NCI-H2081 (cell line): ENCODE results near the gene HTR2B.
"Not testable (repeated sequence)": the region's sequence is repeated elsewhere in the genome, so short reads cannot be mapped to it uniquely, and the experiment has no call there.

Experiments used
- DNase-seq, 2 experiments: peaks; one replicate each; lab custom pipeline; 2025; lab: John Stamatoyannopoulos, UW

HTR2B gene

GRCh38 chr2:231093933-231094332, 30.9 kb downstream of the HTR2B start:
- DNase-seq, result no peak

GRCh38 chr2:231088754-231089153, 36.1 kb downstream of the HTR2B start:
- DNase-seq, result no peak

DNA sequence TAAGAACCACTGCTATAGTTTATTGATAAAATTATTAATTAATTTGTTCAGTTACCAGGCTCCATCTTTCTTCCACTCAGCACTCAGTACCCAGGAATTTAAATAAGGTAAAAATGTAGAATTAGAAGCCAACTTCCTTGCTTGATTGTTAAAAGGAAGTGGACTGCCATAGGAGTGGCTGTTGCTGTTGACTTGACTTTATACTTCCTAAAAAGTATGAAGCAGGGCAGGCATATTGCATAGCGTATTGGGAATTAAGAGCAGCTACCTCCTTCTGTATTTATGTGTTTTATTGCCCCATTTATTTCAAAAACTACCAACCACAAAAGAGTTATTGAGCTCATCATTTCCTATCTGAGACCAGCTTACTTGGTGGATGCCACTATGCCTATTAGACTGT, 40.3 kb downstream of the HTR2B start:
- no peak for DNase-seq

GRCh38 chr2:231069379-231070054, 55.3 kb downstream of the HTR2B start:
- DNase-seq, result no peak

DNA sequence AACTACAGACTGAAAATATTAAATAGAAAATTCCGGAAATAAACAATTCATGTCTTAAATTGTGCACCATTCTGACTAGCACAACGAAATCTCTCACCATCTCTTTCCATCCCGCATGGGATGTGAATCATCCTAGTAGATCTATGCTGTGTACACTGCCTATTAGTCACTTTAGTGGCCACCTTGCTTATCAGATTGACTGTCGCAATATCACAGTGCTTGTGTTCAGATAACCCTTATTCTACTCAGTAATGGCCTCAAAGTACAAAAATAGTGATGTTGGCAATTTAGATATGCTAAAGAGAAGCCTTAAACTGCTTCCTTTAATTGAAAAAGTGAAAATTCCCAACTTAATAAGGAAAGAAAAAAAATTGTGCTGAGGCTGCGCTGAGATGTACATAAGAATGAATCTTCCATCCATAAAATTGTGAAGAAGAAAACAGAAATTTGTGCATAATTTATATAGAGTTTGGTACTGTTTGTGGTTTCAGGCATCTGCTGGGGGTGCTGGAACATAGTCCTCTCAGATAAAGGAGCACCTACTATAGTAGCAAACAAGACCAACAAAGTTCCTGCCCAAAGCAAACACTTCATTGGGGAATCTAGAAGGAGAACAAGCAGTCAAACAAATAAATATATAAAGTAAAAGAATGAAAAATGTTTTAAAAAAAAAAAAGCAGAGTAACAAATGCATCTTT, 56.2 kb downstream of the HTR2B start:
- DNase-seq, result no peak

DNA sequence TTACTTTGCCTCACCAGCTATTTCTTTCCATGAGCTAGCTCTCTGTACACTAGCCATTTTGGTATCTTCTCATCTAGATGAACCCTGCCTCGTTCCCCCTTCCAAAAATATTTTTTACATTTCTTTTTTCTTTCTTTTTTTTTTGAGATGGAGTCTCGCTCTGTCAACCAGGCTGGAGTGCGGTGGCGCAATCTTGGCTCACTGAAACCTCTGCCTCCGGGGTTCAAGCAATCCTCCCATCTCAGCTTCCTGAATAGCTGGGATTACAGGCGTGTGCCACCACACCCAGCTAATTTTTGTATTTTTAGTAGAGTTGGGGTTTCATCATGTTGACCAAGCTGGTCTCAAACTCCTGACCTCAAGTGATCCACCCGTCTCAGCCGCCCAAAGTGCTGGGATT, 57.3 kb downstream of the HTR2B start:
- DNase-seq, result not testable (repeated sequence)

DNA sequence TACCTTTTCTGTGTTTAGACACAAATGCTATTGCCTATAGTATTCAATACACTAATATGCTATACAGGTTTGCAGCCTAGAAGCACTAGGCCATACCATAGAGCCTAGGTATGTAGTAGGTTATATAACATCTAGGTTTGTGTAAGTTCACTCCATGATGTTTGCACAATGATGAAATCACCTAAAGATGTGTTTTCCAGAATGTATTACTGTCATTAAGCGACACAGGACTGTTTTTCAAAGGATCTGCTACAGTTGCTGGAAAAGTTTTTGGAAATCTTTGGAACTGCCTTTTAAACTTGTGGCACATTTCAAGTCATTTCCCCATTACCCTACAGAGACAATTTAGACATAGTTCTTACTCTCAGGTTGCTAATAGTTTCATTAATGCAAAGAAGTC, 58.9 kb downstream of the HTR2B start:
- no peak for DNase-seq

GRCh38 chr2:231063347-231063746, 61.5 kb downstream of the HTR2B start:
- no peak for DNase-seq

DNA sequence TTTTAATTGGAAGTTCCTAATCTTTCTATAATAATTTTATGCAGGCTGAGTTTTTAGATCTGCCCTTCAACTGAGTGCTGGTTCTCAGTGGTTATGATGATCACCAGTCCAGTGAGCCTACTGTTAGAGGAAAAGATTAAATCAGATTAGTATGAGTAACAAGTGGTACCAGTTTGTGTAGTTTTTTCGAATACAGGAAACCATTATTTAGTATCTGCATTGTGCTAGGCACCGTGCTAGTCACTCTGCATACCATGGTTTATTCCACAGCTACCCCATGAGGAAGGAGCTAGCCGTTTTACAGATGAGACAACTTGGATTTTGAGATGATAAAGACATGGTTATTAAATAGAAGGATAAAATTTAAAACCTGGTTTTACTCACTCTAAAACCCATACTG, 62.1 kb downstream of the HTR2B start:
- no peak for DNase-seq

DNA sequence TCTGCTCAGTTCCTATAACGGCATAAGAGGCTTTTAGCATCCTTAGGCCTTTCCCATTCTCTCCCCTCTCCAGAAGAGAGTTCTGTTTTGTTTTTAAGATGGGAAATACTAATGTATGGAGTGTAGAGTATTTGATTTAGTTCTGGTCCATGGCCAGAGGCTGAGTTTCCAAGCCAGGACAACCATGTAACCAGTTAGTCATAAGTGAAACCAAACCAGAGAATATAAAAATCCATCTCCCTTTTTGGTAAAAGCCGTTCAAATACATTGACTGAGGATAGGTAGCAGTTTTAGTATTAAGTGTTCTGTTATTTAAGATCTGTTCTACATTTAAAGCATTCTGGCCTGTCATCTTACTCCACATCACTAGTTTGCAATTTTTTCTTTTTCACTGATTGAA, 65.1 kb downstream of the HTR2B start:
- no peak for DNase-seq

DNA sequence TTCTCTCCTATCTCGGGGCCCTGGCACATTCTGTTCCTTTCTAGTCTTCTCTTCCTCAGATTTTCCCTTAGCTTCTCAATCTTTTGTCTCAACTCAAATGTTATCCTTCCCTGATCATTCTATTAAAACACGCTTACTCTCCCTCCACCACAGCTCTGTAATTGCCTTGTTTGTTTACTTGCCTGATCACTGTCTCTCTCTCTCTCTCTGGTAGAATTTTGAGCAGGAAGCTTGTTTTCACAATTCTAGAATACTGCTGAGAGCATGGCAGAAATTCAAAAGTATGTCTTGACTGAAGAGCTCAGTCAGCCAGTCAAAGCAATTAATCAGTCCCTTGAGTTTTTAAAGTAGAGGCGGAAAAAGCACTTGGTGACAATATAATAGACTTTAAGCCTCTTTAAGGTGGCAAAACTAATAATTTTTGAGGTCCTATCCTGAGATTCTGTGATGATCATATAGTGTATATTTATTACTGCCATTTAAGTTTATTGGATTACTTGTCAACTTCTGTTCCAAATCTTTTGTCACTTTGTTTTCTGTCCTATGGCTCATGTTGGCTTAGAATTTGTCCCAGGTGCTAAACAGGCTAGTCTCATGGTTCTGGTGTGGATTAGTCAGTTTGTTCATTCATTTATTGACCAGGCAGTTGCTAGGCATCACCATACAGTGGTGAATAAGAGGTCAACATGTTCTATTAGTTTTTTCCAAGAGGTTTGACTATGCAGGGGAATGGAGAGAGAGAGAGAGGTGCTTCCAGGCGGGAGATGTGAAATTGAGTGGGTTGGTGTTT, 65.9 kb downstream of the HTR2B start:
- no peak for DNase-seq
